Liver (tissue), 9 donors: Measurements from ENCODE around the gene EPM2A. TPM values are rescaled to one million over a fixed set of nuclear protein-coding genes. Genes with fewer than 3 reads are reported as not detected.

Experiments used
- DNase-seq: peaks from one replicate; pipeline ENCODE4 v3.0.0-alpha.2; 2017; ENCODE audit warnings: low spot score
- H3K27ac ChIP-seq, 2 donors: one replicate each; pipeline ENCODE4 v1.7.0; 2013; ENCODE audit warnings: inconsistent platforms in 2 of 2, low read length in 2 of 2, control low read depth in 1 of 2, low read depth in 1 of 2, mild to moderate bottlenecking in 1 of 2
- H3K27me3 ChIP-seq, 4 donors: one replicate each; pipeline versions ENCODE4 v1.6.1 to v1.7.0; 2013; ENCODE audit warnings: low read length in 3 of 4, inconsistent platforms in 1 of 4, mild to moderate bottlenecking in 1 of 4, moderate library complexity in 1 of 4; ENCODE audit not compliant: control insufficient read depth in 4 of 4, insufficient read depth in 4 of 4
- H3K36me3 ChIP-seq, 4 donors: one replicate each; pipeline versions ENCODE4 v1.6.1 to v1.7.0; 2013; ENCODE audit warnings: low read length in 3 of 4, mild to moderate bottlenecking in 3 of 4, low read depth in 1 of 4, moderate library complexity in 1 of 4; ENCODE audit not compliant: control insufficient read depth in 4 of 4, insufficient read depth in 3 of 4
- H3K4me1 ChIP-seq, 4 donors: one replicate each; pipeline versions ENCODE4 v1.6.1 to v1.7.0; 2013; ENCODE audit warnings: low read length in 3 of 4, mild to moderate bottlenecking in 3 of 4, moderate library complexity in 1 of 4; ENCODE audit not compliant: control insufficient read depth in 4 of 4, insufficient read depth in 4 of 4
- H3K4me3 ChIP-seq, 3 donors: one replicate each; pipeline versions ENCODE4 v1.6.1 to v1.7.0; 2013; ENCODE audit warnings: low read length in 3 of 3, control low read depth in 1 of 3, low read depth in 1 of 3, mild to moderate bottlenecking in 1 of 3
- H3K9ac ChIP-seq, 2 donors: one replicate each; pipeline ENCODE4 v1.7.0; 2013; ENCODE audit warnings: low read length in 2 of 2, mild to moderate bottlenecking in 2 of 2, moderate library complexity in 2 of 2, control low read depth in 1 of 2, low read depth in 1 of 2
- H3K9me3 ChIP-seq, 4 donors: one replicate each; pipeline versions ENCODE4 v1.6.1 to v1.7.0; 2013; ENCODE audit warnings: low read length in 3 of 4; ENCODE audit not compliant: control insufficient read depth in 4 of 4
- EGR1 ChIP-seq, 2 donors: IDR thresholded peaks; 2 replicates each; pipeline ENCODE4 v1.6.1; 2016 to 2018; ENCODE audit warnings: antibody characterized with exemption in 2 of 2, low read depth in 2 of 2
- FOXA1 ChIP-seq: IDR thresholded peaks from 2 replicates; pipeline ENCODE4 v1.6.1; 2016; ENCODE audit warnings: antibody characterized with exemption
- FOXA2 ChIP-seq: IDR thresholded peaks from 2 replicates; pipeline ENCODE4 v1.6.1; 2016; ENCODE audit warnings: antibody characterized with exemption
- GABPA ChIP-seq, 2 donors: IDR thresholded peaks in 1 of 2; conservative IDR thresholded peaks in 1 of 2; 2 replicates each; pipeline ENCODE4 v1.6.1; 2016; ENCODE audit warnings: antibody characterized with exemption in 2 of 2, mild to moderate bottlenecking in 1 of 2, moderate library complexity in 1 of 2
- HNF4A ChIP-seq, 2 donors: conservative IDR thresholded peaks; 2 replicates each; pipeline ENCODE4 v1.6.1; 2016; ENCODE audit warnings: antibody characterized with exemption in 2 of 2, mild to moderate bottlenecking in 2 of 2
- HNF4G ChIP-seq: IDR thresholded peaks from 2 replicates; pipeline ENCODE4 v1.6.1; 2016; ENCODE audit warnings: antibody characterized with exemption
- JUND ChIP-seq, 2 donors: IDR thresholded peaks; 2 replicates each; pipeline ENCODE4 v1.6.1; 2016; ENCODE audit warnings: antibody characterized with exemption in 2 of 2
- NR2F2 ChIP-seq: IDR thresholded peaks from 2 replicates; pipeline ENCODE4 v1.6.1; 2016; ENCODE audit warnings: antibody characterized with exemption
- RAD21 ChIP-seq, 2 donors: IDR thresholded peaks; 2 replicates each; pipeline ENCODE4 v1.6.1; 2016; ENCODE audit warnings: antibody characterized with exemption in 2 of 2, mild to moderate bottlenecking in 2 of 2
- RXRA ChIP-seq, 2 donors: IDR thresholded peaks; 2 replicates each; pipeline ENCODE4 v1.6.1; 2017 to 2018; ENCODE audit warnings: antibody characterized with exemption in 2 of 2, mild to moderate bottlenecking in 1 of 2
- SP1 ChIP-seq: IDR thresholded peaks from 2 replicates; pipeline ENCODE4 v1.6.1; 2018; ENCODE audit warnings: antibody characterized with exemption, mild to moderate bottlenecking
- TAF1 ChIP-seq: conservative IDR thresholded peaks from 2 replicates; pipeline ENCODE4 v1.6.1; 2016; ENCODE audit warnings: antibody characterized with exemption, mild to moderate bottlenecking
- YY1 ChIP-seq: IDR thresholded peaks from 2 replicates; pipeline ENCODE4 v1.6.1; 2016; ENCODE audit warnings: antibody characterized with exemption, mild to moderate bottlenecking
- WGBS: extraction: QIAGEN DNeasy Blood & Tissue Kit; methylation state at CpG from one replicate; pipeline ENCODE4 v1.1.7; 2013; 5-methylcytosine and 5-hydroxymethylcytosine counted together
- polyA plus RNA-seq, 2 donors: library from polyadenylated mRNA; stranded (reverse) in 1 of 2; unstranded in 1 of 2; fragments of 200-250 nt in 1 of 2; fragments of >200 nt in 1 of 2; fragmentation: Nextera tagmentation in 1 of 2; extraction: Ambion mirVana in 1 of 2; gene quantifications; one replicate each; pipeline versions ENCODE4 v1.2.1 to v1.2.3, GENCODE V29; 2013 to 2015
- total RNA-seq, 2 donors: library from RNA; depleted of rRNA; stranded (reverse); fragments of >200 nt; gene quantifications; one replicate each; pipeline ENCODE4 v1.2.3, GENCODE V29; 2014
- TF ChIP-seq, protein P1 (sequence below): IDR thresholded peaks from 2 replicates; pipeline ENCODE4 v1.6.1; 2016; ENCODE audit warnings: antibody characterized with exemption
- TF ChIP-seq, protein P2 (sequence below): fragments of 150-350 bp; IDR thresholded peaks from 2 replicates; pipeline ENCODE4 v1.5.1; 2017; ENCODE audit warnings: improper control_type of control experiment, low read depth, low read length; ENCODE audit not compliant: missing input control
- TF ChIP-seq, protein P3 (sequence below): IDR thresholded peaks from 2 replicates; pipeline ENCODE4 v1.6.1; 2016; ENCODE audit warnings: antibody characterized with exemption
- TF ChIP-seq, protein P4 (sequence below): IDR thresholded peaks from 2 replicates; pipeline ENCODE4 v1.6.1; 2016; ENCODE audit warnings: antibody characterized with exemption, mild to moderate bottlenecking
- TF ChIP-seq, protein P5 (sequence below): IDR thresholded peaks from 2 replicates; pipeline ENCODE4 v1.6.1; 2016; ENCODE audit warnings: antibody characterized with exemption
- donor health status: healthy.
- donor health status: healthy.
- donor health status: healthy.
- donor health status: healthy.
- donor health status: healthy.

The EPM2A gene
- total and polyA plus RNA-seq, 4 donors = 3.7 to 13.0 (median 5.1) TPM

DNA sequence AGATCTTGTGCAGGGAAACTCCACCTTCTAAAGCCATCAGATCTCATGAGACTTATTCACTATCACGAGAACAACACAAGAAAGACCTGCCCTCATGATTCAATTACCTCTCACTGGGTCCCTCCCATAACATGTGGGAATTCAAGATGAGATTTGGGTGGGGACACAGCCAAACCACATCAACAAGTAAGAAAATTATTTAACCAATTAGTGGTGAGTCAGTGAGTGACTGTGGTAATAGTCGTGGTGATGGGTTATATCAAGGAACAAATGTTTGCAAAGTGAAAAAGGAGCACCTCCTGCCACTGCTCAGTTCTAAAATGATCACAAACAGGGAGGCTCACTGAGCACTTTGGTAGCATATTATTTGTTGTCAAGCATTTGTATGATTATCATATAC lies 20.6 kb downstream of the EPM2A start:
- WGBS = 94% methylated on average over 2 of the region's 2 CpGs
- no peaks in the 10 kb centered on the region for H3K36me3 ChIP-seq
- no peaks in the 10 kb centered on the region for H3K4me1 ChIP-seq
- H3K27me3 ChIP-seq = no peaks in the 10 kb centered on the region
- TF ChIP-seq HNF4A (conservative IDR thresholded peaks at IDR 0.05) (no peak), EGR1 (IDR thresholded peaks at IDR 0.05; ENCODE audit: low read depth in 2 of 2) (no peak), FOXA1 (no peak), TAF1 (no peak), JUND (IDR thresholded peaks at IDR 0.05) (no peak), SP1 (no peak), RXRA (IDR thresholded peaks at IDR 0.05) (no peak), FOXA2 (no peak), NR2F2 (no peak), GABPA (IDR thresholded peaks at IDR 0.05 in 1 of 2, conservative IDR thresholded peaks at IDR 0.05 in 1 of 2) (no peak), YY1 (no peak), HNF4G (no peak), RAD21 (IDR thresholded peaks at IDR 0.05) (no peak)
- TF ChIP-seq, protein P1, sequence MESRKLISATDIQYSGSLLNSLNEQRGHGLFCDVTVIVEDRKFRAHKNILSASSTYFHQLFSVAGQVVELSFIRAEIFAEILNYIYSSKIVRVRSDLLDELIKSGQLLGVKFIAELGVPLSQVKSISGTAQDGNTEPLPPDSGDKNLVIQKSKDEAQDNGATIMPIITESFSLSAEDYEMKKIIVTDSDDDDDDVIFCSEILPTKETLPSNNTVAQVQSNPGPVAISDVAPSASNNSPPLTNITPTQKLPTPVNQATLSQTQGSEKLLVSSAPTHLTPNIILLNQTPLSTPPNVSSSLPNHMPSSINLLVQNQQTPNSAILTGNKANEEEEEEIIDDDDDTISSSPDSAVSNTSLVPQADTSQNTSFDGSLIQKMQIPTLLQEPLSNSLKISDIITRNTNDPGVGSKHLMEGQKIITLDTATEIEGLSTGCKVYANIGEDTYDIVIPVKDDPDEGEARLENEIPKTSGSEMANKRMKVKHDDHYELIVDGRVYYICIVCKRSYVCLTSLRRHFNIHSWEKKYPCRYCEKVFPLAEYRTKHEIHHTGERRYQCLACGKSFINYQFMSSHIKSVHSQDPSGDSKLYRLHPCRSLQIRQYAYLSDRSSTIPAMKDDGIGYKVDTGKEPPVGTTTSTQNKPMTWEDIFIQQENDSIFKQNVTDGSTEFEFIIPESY = no peak
- TF ChIP-seq, protein P2, sequence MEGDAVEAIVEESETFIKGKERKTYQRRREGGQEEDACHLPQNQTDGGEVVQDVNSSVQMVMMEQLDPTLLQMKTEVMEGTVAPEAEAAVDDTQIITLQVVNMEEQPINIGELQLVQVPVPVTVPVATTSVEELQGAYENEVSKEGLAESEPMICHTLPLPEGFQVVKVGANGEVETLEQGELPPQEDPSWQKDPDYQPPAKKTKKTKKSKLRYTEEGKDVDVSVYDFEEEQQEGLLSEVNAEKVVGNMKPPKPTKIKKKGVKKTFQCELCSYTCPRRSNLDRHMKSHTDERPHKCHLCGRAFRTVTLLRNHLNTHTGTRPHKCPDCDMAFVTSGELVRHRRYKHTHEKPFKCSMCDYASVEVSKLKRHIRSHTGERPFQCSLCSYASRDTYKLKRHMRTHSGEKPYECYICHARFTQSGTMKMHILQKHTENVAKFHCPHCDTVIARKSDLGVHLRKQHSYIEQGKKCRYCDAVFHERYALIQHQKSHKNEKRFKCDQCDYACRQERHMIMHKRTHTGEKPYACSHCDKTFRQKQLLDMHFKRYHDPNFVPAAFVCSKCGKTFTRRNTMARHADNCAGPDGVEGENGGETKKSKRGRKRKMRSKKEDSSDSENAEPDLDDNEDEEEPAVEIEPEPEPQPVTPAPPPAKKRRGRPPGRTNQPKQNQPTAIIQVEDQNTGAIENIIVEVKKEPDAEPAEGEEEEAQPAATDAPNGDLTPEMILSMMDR = no peak
- TF ChIP-seq, protein P3, sequence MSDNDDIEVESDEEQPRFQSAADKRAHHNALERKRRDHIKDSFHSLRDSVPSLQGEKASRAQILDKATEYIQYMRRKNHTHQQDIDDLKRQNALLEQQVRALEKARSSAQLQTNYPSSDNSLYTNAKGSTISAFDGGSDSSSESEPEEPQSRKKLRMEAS = no peak
- TF ChIP-seq, protein P4, sequence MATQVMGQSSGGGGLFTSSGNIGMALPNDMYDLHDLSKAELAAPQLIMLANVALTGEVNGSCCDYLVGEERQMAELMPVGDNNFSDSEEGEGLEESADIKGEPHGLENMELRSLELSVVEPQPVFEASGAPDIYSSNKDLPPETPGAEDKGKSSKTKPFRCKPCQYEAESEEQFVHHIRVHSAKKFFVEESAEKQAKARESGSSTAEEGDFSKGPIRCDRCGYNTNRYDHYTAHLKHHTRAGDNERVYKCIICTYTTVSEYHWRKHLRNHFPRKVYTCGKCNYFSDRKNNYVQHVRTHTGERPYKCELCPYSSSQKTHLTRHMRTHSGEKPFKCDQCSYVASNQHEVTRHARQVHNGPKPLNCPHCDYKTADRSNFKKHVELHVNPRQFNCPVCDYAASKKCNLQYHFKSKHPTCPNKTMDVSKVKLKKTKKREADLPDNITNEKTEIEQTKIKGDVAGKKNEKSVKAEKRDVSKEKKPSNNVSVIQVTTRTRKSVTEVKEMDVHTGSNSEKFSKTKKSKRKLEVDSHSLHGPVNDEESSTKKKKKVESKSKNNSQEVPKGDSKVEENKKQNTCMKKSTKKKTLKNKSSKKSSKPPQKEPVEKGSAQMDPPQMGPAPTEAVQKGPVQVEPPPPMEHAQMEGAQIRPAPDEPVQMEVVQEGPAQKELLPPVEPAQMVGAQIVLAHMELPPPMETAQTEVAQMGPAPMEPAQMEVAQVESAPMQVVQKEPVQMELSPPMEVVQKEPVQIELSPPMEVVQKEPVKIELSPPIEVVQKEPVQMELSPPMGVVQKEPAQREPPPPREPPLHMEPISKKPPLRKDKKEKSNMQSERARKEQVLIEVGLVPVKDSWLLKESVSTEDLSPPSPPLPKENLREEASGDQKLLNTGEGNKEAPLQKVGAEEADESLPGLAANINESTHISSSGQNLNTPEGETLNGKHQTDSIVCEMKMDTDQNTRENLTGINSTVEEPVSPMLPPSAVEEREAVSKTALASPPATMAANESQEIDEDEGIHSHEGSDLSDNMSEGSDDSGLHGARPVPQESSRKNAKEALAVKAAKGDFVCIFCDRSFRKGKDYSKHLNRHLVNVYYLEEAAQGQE = no peak
- TF ChIP-seq, protein P5, sequence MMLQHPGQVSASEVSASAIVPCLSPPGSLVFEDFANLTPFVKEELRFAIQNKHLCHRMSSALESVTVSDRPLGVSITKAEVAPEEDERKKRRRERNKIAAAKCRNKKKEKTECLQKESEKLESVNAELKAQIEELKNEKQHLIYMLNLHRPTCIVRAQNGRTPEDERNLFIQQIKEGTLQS = no peak
- H3K27ac ChIP-seq = no peak overlapping the region
- H3K9ac ChIP-seq = no peak overlapping the region
- DNase-seq = no peak
- no peak overlapping the region for H3K4me3 ChIP-seq
- H3K9me3 ChIP-seq = no peaks in the 10 kb centered on the region
